H1 (cell line): ENCODE results near the gene CCR2. TPM values are rescaled to one million over a fixed set of nuclear protein-coding genes. Genes with fewer than 3 reads are reported as not detected.

Experiments used
- CTCF ChIA-PET: fragments of 300-600 bp; sonication (Branson Sonifier 250); formaldehyde crosslinking; loops from one replicate; lab custom pipeline; 2021; ENCODE audit not compliant: partially characterized antibody; lab: Charles Lee
- POLR2A ChIA-PET: fragments of 300-600 bp; sonication (Branson Sonifier 250); formaldehyde crosslinking; loops from one replicate; lab custom pipeline; 2021; ENCODE audit warnings: inconsistent platforms; ENCODE audit not compliant: partially characterized antibody; lab: Charles Lee
- DNase-seq, 2 experiments: peaks; one replicate each; pipeline versions ENCODE4 v3.0.0 to v3.0.0-alpha.2; 2010 to 2022; ENCODE audit warnings: low spot score in 2 of 2, low read depth in 1 of 2, mixed read lengths in 1 of 2
- FAIRE-seq: peaks from 2 replicates; lab custom pipeline; 2011; peaks lifted over from hg19 to GRCh38; lab: Jason Lieb, UNC
- H2AFZ ChIP-seq: 2 replicates; pipeline ENCODE4 v1.8.1; 2012; ENCODE audit warnings: low read length, inconsistent platforms
- H2AK5ac ChIP-seq: 2 replicates; pipeline ENCODE4 v1.6.1; 2013; ENCODE audit warnings: low read depth, low read length
- H2BK120ac ChIP-seq: replicated peaks from 2 replicates; pipeline ENCODE3; 2013; ENCODE audit warnings: low read depth, low read length, inconsistent platforms
- H2BK12ac ChIP-seq: 2 replicates; pipeline ENCODE4 v1.6.1; 2013; ENCODE audit warnings: low read depth, low read length
- H2BK15ac ChIP-seq: 2 replicates; pipeline ENCODE4 v1.6.1; 2013; ENCODE audit warnings: low read length
- H2BK20ac ChIP-seq: 2 replicates; pipeline ENCODE4 v1.6.1; 2013; ENCODE audit warnings: low read length
- H2BK5ac ChIP-seq: 2 replicates; pipeline ENCODE4 v1.6.1; 2013; ENCODE audit warnings: low read depth, low read length
- H3K14ac ChIP-seq: 2 replicates; pipeline ENCODE4 v1.6.1; 2013; ENCODE audit warnings: inconsistent platforms; ENCODE audit not compliant: insufficient read length
- H3K18ac ChIP-seq: 2 replicates; pipeline ENCODE4 v1.6.1; 2013; ENCODE audit warnings: low read length; ENCODE audit errors: extremely low read depth
- H3K23ac ChIP-seq: 2 replicates; pipeline ENCODE4 v1.6.1; 2013; ENCODE audit warnings: inconsistent platforms; ENCODE audit not compliant: insufficient read length
- H3K23me2 ChIP-seq: 2 replicates; pipeline ENCODE4 v1.6.1; 2013; ENCODE audit warnings: low read depth, low read length
- H3K27ac ChIP-seq: 2 replicates; pipeline ENCODE4 v1.6.1; 2011; ENCODE audit warnings: low read depth, low read length, inconsistent platforms
- H3K27me3 ChIP-seq, 4 experiments: replicated peaks in 1 of 4; 1 replicate in 1 of 4; 2 replicates in 3 of 4; pipeline versions ENCODE4 v1.6.1 to v1.8.1; 2011 to 2013; ENCODE audit warnings: low read length in 3 of 4, mild to moderate bottlenecking in 3 of 4, inconsistent platforms in 2 of 4, mixed read lengths in 2 of 4, moderate library complexity in 1 of 4; ENCODE audit not compliant: control insufficient read depth in 3 of 4, insufficient read depth in 3 of 4; ENCODE audit errors: extremely low read depth in 1 of 4
- H3K36me3 ChIP-seq, 4 experiments: 2 replicates each; pipeline versions ENCODE4 v1.6.1 to v1.8.1; 2011 to 2013; ENCODE audit warnings: mild to moderate bottlenecking in 4 of 4, low read length in 3 of 4, moderate library complexity in 2 of 4, control low read depth in 1 of 4, inconsistent platforms in 1 of 4; ENCODE audit not compliant: insufficient read depth in 4 of 4, control insufficient read depth in 2 of 4
- H3K4ac ChIP-seq: replicated peaks from 2 replicates; pipeline ENCODE3; 2013; ENCODE audit warnings: low read length, low read depth, mixed read lengths, inconsistent platforms; ENCODE audit not compliant: insufficient read length
- H3K4me1 ChIP-seq, 4 experiments: replicated peaks in 1 of 4; 1 replicate in 1 of 4; 2 replicates in 3 of 4; pipeline versions ENCODE4 v1.6.1 to v1.8.1; 2011 to 2013; ENCODE audit warnings: low read length in 3 of 4, inconsistent platforms in 2 of 4, mixed read lengths in 1 of 4; ENCODE audit not compliant: insufficient read depth in 4 of 4, control insufficient read depth in 3 of 4
- H3K4me2 ChIP-seq, 2 experiments: 2 replicates each; pipeline versions ENCODE4 v1.6.1 to v1.8.1; 2011 to 2013; ENCODE audit warnings: low read depth in 2 of 2, low read length in 2 of 2, control low read depth in 1 of 2, inconsistent platforms in 1 of 2, mild to moderate bottlenecking in 1 of 2; ENCODE audit not compliant: insufficient read depth in 1 of 2
- H3K4me3 ChIP-seq, 4 experiments: fragments of 200-600, 300-600 bp in 1 of 4; sonication (generic), shearing (Covaris generic), sonication (Bioruptor Twin) in 1 of 4; 2 replicates each; pipeline versions ENCODE4 v1.5.1 to v1.8.1; 2011 to 2016; ENCODE audit warnings: low read length in 4 of 4, low read depth in 3 of 4, control low read depth in 2 of 4, inconsistent platforms in 2 of 4, mild to moderate bottlenecking in 2 of 4, mixed read lengths in 1 of 4, moderate library complexity in 1 of 4; ENCODE audit not compliant: insufficient read depth in 2 of 4; ENCODE audit errors: extremely low read depth in 1 of 4
- H3K56ac ChIP-seq: replicated peaks from 2 replicates; pipeline ENCODE3; 2013; ENCODE audit warnings: low read depth, mild to moderate bottlenecking, mixed read lengths, low read length, inconsistent platforms; ENCODE audit not compliant: insufficient read length
- H3K79me1 ChIP-seq: 2 replicates; pipeline ENCODE4 v1.6.1; 2013; ENCODE audit warnings: low read depth, low read length, control low read depth
- H3K79me2 ChIP-seq, 2 experiments: 2 replicates each; pipeline versions ENCODE4 v1.6.1 to v1.8.1; 2012 to 2013; ENCODE audit warnings: low read length in 2 of 2, mild to moderate bottlenecking in 2 of 2, inconsistent platforms in 1 of 2; ENCODE audit not compliant: insufficient read depth in 2 of 2, control insufficient read depth in 1 of 2
- H3K9ac ChIP-seq, 4 experiments: replicated peaks in 1 of 4; 1 replicate in 1 of 4; 2 replicates in 3 of 4; pipeline versions ENCODE4 v1.6.1 to v1.8.1; 2011 to 2013; ENCODE audit warnings: low read depth in 3 of 4, low read length in 3 of 4, control low read depth in 2 of 4, mild to moderate bottlenecking in 2 of 4, moderate library complexity in 2 of 4, inconsistent platforms in 1 of 4; ENCODE audit errors: extremely low read depth in 1 of 4
- H3K9me3 ChIP-seq, 2 experiments: 2 replicates each; pipeline versions ENCODE4 v1.6.1 to v1.8.1; 2012 to 2013; ENCODE audit warnings: mild to moderate bottlenecking in 2 of 2, moderate library complexity in 2 of 2, control low read depth in 1 of 2, inconsistent platforms in 1 of 2, low read depth in 1 of 2, low read length in 1 of 2, mixed read lengths in 1 of 2; ENCODE audit not compliant: insufficient read depth in 2 of 2
- H4K20me1 ChIP-seq, 2 experiments: replicated peaks in 1 of 2; 2 replicates each; pipeline versions ENCODE3 to v1.8.1; 2011 to 2013; ENCODE audit warnings: inconsistent platforms in 2 of 2, low read length in 2 of 2, mild to moderate bottlenecking in 1 of 2; ENCODE audit not compliant: insufficient read depth in 2 of 2, control insufficient read depth in 1 of 2
- H4K5ac ChIP-seq: 2 replicates; pipeline ENCODE4 v1.6.1; 2013; ENCODE audit warnings: low read length, low read depth, mixed read lengths, inconsistent platforms; ENCODE audit not compliant: insufficient read length
- H4K8ac ChIP-seq: 2 replicates; pipeline ENCODE4 v1.8.0; 2013; ENCODE audit warnings: mild to moderate bottlenecking, moderate library complexity, low read length, inconsistent platforms; ENCODE audit not compliant: insufficient read depth; ENCODE audit errors: extremely low read depth
- H4K91ac ChIP-seq: replicated peaks from 2 replicates; pipeline ENCODE3; 2013; ENCODE audit warnings: low read length, mixed read lengths, inconsistent platforms; ENCODE audit not compliant: insufficient read length
- ASH2L ChIP-seq: fragments of 200-600, 300-600 bp; sonication (generic); IDR thresholded peaks from one replicate; pipeline ENCODE4 v1.7.1; 2017; ENCODE audit warnings: low read length
- CEBPB ChIP-seq: IDR thresholded peaks from 2 replicates; pipeline ENCODE4 v1.6.1; 2012; ENCODE audit warnings: low read depth, low read length
- CHD1 ChIP-seq: IDR thresholded peaks from 2 replicates; pipeline ENCODE4 v1.6.1; 2012; ENCODE audit warnings: low read depth, low read length, improper control_type of control experiment
- CTBP2 ChIP-seq: IDR thresholded peaks from 2 replicates; pipeline ENCODE4 v1.7.0; 2011; ENCODE audit warnings: borderline replicate concordance, mild to moderate bottlenecking, moderate library complexity, mixed read lengths, low read length; ENCODE audit not compliant: insufficient read depth, insufficient read length
- EP300 ChIP-seq, 2 experiments: IDR thresholded peaks; 1 replicate in 1 of 2; 2 replicates in 1 of 2; pipeline ENCODE4 v1.6.1; 2011 to 2012; ENCODE audit warnings: low read depth in 2 of 2, low read length in 2 of 2, mild to moderate bottlenecking in 2 of 2, borderline replicate concordance in 1 of 2, inconsistent platforms in 1 of 2, moderate library complexity in 1 of 2
- JUN ChIP-seq: IDR thresholded peaks from 2 replicates; pipeline ENCODE4 v1.6.1; 2011; ENCODE audit warnings: low read depth, mild to moderate bottlenecking, improper control_type of control experiment, low read length
- KDM5A ChIP-seq: fragments of 200-600 bp; IDR thresholded peaks from 2 replicates; pipeline ENCODE4 v1.7.1; 2012; ENCODE audit warnings: mild to moderate bottlenecking, low read length, inconsistent platforms, mixed read lengths
- POLR2AphosphoS5 ChIP-seq: IDR thresholded peaks from 2 replicates; pipeline ENCODE4 v1.6.1; 2011; ENCODE audit warnings: low read depth, low read length
- RAD21 ChIP-seq, 2 experiments: IDR thresholded peaks in 1 of 2; conservative IDR thresholded peaks in 1 of 2; 2 replicates each; pipeline ENCODE4 v1.6.1; 2011; ENCODE audit warnings: low read depth in 2 of 2, low read length in 2 of 2, improper control_type of control experiment in 1 of 2, inconsistent platforms in 1 of 2, mild to moderate bottlenecking in 1 of 2, moderate library complexity in 1 of 2
- SP4 ChIP-seq: IDR thresholded peaks from 2 replicates; pipeline ENCODE4 v1.6.1; 2012; ENCODE audit warnings: low read length, inconsistent platforms
- YY1 ChIP-seq: IDR thresholded peaks from 2 replicates; pipeline ENCODE4 v1.6.1; 2011; ENCODE audit warnings: low read depth, mild to moderate bottlenecking, low read length
- WGBS, 2 experiments: shearing (Covaris generic) in 1 of 2; methylation state at CpG; one replicate each; pipeline versions ENCODE4 v1.1.6 to v1.1.7; 2013 to 2015; ENCODE audit warnings: low lambda C conversion rate in 2 of 2, mixed read lengths in 2 of 2, inconsistent platforms in 1 of 2, low coverage in 1 of 2, missing lambda C conversion rate in 1 of 2; ENCODE audit not compliant: insufficient replicate concordance in 2 of 2, insufficient coverage in 1 of 2, insufficient read length in 1 of 2; ENCODE audit errors: extremely low coverage in 1 of 2, missing lambda C conversion rate in 1 of 2; 5-methylcytosine and 5-hydroxymethylcytosine counted together
- polyA plus RNA-seq, 7 experiments: library from polyadenylated mRNA; depleted of rRNA in 3 of 7; stranded (reverse) in 5 of 7; unstranded in 2 of 7; fragments of >200 nt in 5 of 7; fragments of 200-250 nt in 2 of 7; gene quantifications; 1 replicate in 5 of 7; 2 replicates in 1 of 7; 4 replicates in 1 of 7; pipeline versions ENCODE4 v1.2.1 to v1.2.3, GENCODE V29; 2011 to 2013; ENCODE audit warnings: missing spikeins in 2 of 7, mixed read lengths in 2 of 7
- total RNA-seq: library from RNA; stranded (reverse); fragmentation: NEBNext Ultra II Directional; extraction: Animal tissue kit (Norgen Biotek cat#: 25700); gene quantifications from 2 replicates; pipeline ENCODE4 v1.2.1, GENCODE V29; 2021
- TF ChIP-seq, protein P1 (sequence below), 3 experiments: IDR thresholded peaks; 1 replicate in 2 of 3; 2 replicates in 1 of 3; pipeline versions ENCODE4 v1.5.1 to v1.6.1; 2011; ENCODE audit warnings: low read length in 3 of 3, mild to moderate bottlenecking in 3 of 3, inconsistent platforms in 2 of 3, low read depth in 1 of 3, moderate library complexity in 1 of 3; ENCODE audit not compliant: insufficient read depth in 1 of 3; ENCODE audit errors: control extremely low read depth in 1 of 3

The CCR2 gene
- total and polyA plus RNA-seq, 2 of the 8 experiments (the other 6 are each of a cell fraction or from before 2014, with no cell fraction given): not detected

DNA sequence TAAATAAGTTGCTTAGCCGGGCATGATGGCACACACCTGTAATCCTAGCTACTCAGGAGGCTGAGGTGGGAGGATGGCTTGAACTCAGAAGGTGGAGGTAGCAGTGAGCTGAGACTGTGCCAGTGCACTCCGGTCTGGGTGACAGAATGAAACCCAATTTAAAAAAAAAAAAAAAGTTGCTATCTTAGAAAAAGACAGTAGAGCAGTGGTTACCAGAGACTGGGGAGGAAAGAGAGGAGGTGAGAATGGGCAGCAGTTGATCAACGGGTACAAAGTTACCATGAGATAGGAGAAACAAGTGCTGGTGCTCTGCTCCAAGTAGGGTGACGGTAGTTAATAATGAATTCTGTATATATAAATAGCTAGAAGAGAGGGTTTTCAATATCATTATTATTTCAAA is 821 bp upstream of the CCR2 start:
- H3K4me3 ChIP-seq: no peak overlapping the region
- TF ChIP-seq, protein P1, sequence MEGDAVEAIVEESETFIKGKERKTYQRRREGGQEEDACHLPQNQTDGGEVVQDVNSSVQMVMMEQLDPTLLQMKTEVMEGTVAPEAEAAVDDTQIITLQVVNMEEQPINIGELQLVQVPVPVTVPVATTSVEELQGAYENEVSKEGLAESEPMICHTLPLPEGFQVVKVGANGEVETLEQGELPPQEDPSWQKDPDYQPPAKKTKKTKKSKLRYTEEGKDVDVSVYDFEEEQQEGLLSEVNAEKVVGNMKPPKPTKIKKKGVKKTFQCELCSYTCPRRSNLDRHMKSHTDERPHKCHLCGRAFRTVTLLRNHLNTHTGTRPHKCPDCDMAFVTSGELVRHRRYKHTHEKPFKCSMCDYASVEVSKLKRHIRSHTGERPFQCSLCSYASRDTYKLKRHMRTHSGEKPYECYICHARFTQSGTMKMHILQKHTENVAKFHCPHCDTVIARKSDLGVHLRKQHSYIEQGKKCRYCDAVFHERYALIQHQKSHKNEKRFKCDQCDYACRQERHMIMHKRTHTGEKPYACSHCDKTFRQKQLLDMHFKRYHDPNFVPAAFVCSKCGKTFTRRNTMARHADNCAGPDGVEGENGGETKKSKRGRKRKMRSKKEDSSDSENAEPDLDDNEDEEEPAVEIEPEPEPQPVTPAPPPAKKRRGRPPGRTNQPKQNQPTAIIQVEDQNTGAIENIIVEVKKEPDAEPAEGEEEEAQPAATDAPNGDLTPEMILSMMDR (IDR thresholded peaks at IDR 0.05; ENCODE audit: control extremely low read depth in 1 of 3, insufficient read depth in 1 of 3, low read depth in 1 of 3, low read length in 3 of 3): no peak
- no peak for TF ChIP-seq SP4
- TF ChIP-seq RAD21 (IDR thresholded peaks at IDR 0.05 in 1 of 2, conservative IDR thresholded peaks at IDR 0.05 in 1 of 2; ENCODE audit: low read depth in 2 of 2, low read length in 2 of 2): no peak
- no peak for TF ChIP-seq JUN
- no peak for TF ChIP-seq EP300 (IDR thresholded peaks at IDR 0.05; ENCODE audit: borderline replicate concordance in 1 of 2, low read depth in 2 of 2, low read length in 2 of 2)
- TF ChIP-seq CEBPB: no peak
- no peak for TF ChIP-seq POLR2AphosphoS5
- no peak for TF ChIP-seq KDM5A
- no peak for TF ChIP-seq CTBP2
- TF ChIP-seq ASH2L: no peak
- TF ChIP-seq CHD1: no peak
- TF ChIP-seq YY1: no peak

More for the DNA sequence above, 821 bp upstream of the CCR2 start:
- Histone ChIP-seq H3K79me1 (no peaks in the 10 kb centered on the region), H3K36me3 (no peaks in the 10 kb centered on the region), H2BK12ac (no peak overlapping the region), H4K91ac (no peak overlapping the region), H3K18ac (no peak overlapping the region), H4K5ac (no peak overlapping the region), H3K27ac (no peak overlapping the region), H3K14ac (no peak overlapping the region), H3K9me3 (no peaks in the 10 kb centered on the region), H2AFZ (no peak overlapping the region), H3K4me1 (no peaks in the 10 kb centered on the region; a peak in 1 of 7 replicates), H3K9ac (no peak overlapping the region), H3K4me2 (no peak overlapping the region), H2AK5ac (no peak overlapping the region), H3K23ac (no peak overlapping the region), H2BK20ac (no peak overlapping the region), H3K27me3 (no peaks in the 10 kb centered on the region), H4K8ac (no peak overlapping the region), H2BK15ac (no peak overlapping the region), H2BK5ac (no peak overlapping the region), H2BK120ac (no peak overlapping the region), H3K56ac (no peak overlapping the region), H3K79me2 (no peaks in the 10 kb centered on the region), H3K4ac (no peak overlapping the region), H3K23me2 (no peaks in the 10 kb centered on the region), H4K20me1 (no peaks in the 10 kb centered on the region)
- no peak for FAIRE-seq
- 95% methylated on average over 4 of the region's 4 CpGs; no CpG with 5 or more reads in 1 of the 2 experiments for WGBS, 2 experiments
- ChIA-PET CTCF (interaction anchor here (0.6 to 0.7 kb wide), 2 partner anchors 19 to 286 kb away, joined by 3 read pairs; no protein-coding TSS in a partner anchor), POLR2A (no interaction called here)
- no peak for DNase-seq
